Left ventricle myocardium inferior (tissue), 1 donor: ENCODE results near the gene MYH11. TPM values are rescaled to one million over a fixed set of nuclear protein-coding genes. Genes with fewer than 3 reads are reported as not detected.
"Not testable (repeated sequence)": the region's sequence is repeated elsewhere in the genome, so short reads cannot be mapped to it uniquely, and the experiment has no call there.

ENCODE experiments used
- DNase-seq: peaks from one replicate; pipeline ENCODE4 v3.0.0-alpha.2; 2020
- H3K27ac ChIP-seq: fragments of 200-600 bp; replicated peaks from 2 replicates; pipeline ENCODE4 v1.8.0; 2021
- H3K27me3 ChIP-seq: fragments of 200-600 bp; 2 replicates; pipeline ENCODE4 v1.8.0; 2021; ENCODE audit warnings: low read depth
- H3K36me3 ChIP-seq: fragments of 200-600 bp; 2 replicates; pipeline ENCODE4 v1.8.0; 2021
- H3K4me1 ChIP-seq: fragments of 200-600 bp; 2 replicates; pipeline ENCODE4 v1.8.0; 2021
- H3K4me3 ChIP-seq: fragments of 200-600 bp; 2 replicates; pipeline ENCODE4 v1.8.0; 2021; ENCODE audit warnings: mild to moderate bottlenecking, moderate library complexity
- H3K9me3 ChIP-seq: fragments of 200-600 bp; replicated peaks from 2 replicates; pipeline ENCODE4 v1.8.0; 2021
- intact Hi-C: fragments of 100-400 bp; cut with micrococcal nuclease; formaldehyde crosslinking; loops from one replicate; pipeline ENCODE4 v1.11.0; 2022
- total RNA-seq: library from RNA; stranded (reverse); fragmentation: NEBNext Ultra II Directional; extraction: Animal tissue kit (Norgen Biotek cat#: 25700); gene quantifications from one replicate; pipeline ENCODE4 v1.2.1, GENCODE V29; 2021
- TF ChIP-seq, protein P1 (sequence below): fragments of 200-600 bp; IDR thresholded peaks from 2 replicates; pipeline ENCODE4 v1.8.0; 2021; ENCODE audit warnings: antibody characterized with exemption, mild to moderate bottlenecking, borderline replicate concordance
- donor health status: DM: no; HTN: yes; CAD: no; lungs with severe emphysema.

Gene MYH11
- total RNA-seq, 1 donor from 2014 or later, result 15.6 TPM

DNA sequence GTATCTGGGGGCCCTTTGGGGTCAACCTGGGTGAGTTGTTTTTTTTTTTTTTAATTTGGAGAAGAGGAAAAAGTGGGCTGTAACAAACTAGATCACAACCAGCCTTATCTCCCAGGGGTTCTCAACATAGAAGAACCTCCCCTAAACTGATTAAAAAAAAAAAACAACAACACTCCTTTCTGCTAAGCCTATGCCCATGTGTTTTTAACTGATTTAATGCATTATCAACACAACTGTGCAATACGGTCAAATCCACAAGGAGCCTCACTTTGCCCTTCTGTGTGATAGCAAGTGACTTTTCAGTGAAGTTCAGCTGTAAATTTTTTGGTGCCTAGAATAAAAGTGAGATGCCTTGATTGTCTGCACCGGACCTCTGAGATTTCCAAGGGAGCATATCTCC lies 646 bp downstream of the MYH11 start:
- Histone ChIP-seq H3K4me1 (peaks cover 17% of the 10 kb centered on the region), H3K9me3 (no peaks in the 10 kb centered on the region), H3K4me3 (peak overlapping the region; percentile 62), H3K27me3 (peaks cover 59% of the 10 kb centered on the region), H3K27ac (no peak overlapping the region), H3K36me3 (no peaks in the 10 kb centered on the region)
- intact Hi-C loops, result no loop called here
- TF ChIP-seq, protein P1, sequence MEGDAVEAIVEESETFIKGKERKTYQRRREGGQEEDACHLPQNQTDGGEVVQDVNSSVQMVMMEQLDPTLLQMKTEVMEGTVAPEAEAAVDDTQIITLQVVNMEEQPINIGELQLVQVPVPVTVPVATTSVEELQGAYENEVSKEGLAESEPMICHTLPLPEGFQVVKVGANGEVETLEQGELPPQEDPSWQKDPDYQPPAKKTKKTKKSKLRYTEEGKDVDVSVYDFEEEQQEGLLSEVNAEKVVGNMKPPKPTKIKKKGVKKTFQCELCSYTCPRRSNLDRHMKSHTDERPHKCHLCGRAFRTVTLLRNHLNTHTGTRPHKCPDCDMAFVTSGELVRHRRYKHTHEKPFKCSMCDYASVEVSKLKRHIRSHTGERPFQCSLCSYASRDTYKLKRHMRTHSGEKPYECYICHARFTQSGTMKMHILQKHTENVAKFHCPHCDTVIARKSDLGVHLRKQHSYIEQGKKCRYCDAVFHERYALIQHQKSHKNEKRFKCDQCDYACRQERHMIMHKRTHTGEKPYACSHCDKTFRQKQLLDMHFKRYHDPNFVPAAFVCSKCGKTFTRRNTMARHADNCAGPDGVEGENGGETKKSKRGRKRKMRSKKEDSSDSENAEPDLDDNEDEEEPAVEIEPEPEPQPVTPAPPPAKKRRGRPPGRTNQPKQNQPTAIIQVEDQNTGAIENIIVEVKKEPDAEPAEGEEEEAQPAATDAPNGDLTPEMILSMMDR, result no peak
- no peak for DNase-seq

DNA sequence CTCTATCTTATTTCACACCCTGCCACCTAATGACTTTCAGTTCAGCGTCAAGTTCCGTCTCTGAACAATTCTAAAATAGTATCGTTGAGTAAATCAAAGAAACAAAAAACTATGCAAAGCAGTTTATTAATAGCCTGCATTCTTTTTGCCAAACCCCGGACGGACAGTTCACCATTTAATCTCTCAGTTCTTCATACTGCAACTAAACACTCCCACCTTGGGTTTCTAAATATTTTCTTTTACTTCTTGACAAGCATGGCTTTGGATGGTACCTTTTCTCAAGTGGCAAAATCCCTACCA lies 1.2 kb downstream of the MYH11 start:
- TF ChIP-seq, protein P1, result no peak
- Histone ChIP-seq H3K4me3 (peak overlapping the region; percentile 62), H3K4me1 (peaks cover 17% of the 10 kb centered on the region), H3K9me3 (no peaks in the 10 kb centered on the region), H3K27me3 (peaks cover 59% of the 10 kb centered on the region), H3K36me3 (no peaks in the 10 kb centered on the region), H3K27ac (no peak overlapping the region)
- intact Hi-C loops, result no loop called here
- no peak for DNase-seq

DNA sequence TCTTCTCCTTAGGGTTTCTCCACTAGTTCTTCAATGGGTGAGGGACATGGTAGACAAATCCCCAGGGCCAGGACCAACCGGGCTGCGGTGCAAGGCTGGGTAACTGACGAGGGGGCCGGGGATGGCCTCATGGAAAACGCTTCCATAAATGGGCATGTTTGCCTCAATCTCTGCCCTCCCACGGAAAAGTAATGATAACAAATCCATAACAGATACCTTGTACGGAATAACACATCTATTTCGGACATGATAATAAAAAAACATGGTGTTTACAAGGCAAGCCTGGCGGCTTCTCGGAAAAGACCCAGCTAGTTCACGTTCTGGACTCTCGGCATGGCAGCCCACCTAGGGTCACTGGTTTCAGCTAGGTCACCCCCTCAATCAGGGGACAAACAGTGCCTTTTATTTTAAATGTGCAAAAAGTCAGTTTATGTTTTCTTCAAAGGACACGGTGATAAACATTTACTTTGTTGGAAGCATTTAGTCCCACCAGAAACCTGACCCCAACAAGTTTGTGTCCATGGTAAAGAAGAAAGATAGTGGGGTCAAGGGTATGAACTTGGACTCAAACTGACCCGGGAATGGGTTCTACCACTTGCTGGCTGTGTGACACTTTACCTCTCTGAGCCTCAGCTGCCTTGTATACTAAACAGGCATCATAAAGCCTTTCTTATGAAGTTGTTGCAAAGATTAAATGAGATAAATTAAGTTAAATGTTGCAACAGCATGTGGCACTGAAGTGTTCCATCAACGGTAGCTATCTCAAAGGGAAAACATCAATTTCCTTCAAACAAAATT lies 1.7 kb downstream of the MYH11 start:
- Histone ChIP-seq H3K9me3 (no peaks in the 10 kb centered on the region), H3K4me1 (peaks cover 17% of the 10 kb centered on the region), H3K27ac (no peak overlapping the region), H3K36me3 (no peaks in the 10 kb centered on the region), H3K4me3 (peak overlapping the region; percentile 62), H3K27me3 (peaks cover 59% of the 10 kb centered on the region)
- DNase-seq, result no peak
- intact Hi-C loops, result no loop called here
- TF ChIP-seq, protein P1, result no peak

DNA sequence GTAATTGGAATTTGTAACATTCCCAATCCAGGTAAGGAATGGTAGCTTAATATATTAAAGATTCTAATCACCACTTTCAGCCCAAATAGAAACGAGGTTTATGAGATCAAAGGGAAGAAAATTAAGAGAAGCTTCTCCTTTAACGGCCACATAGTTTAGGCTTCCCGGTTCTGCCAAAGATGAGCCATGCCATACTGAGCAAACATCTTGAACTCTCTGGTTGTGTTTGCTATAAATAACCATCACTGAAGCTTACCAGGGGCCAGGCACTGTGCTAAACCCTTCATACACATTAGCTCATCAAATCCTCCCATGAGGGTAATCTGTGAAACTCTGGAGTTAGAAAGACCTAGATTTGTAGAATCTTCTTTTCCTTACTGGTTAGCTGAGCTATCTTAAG lies 2.8 kb downstream of the MYH11 start:
- Histone ChIP-seq H3K36me3 (no peaks in the 10 kb centered on the region), H3K27me3 (peaks cover 59% of the 10 kb centered on the region), H3K4me3 (no peak overlapping the region), H3K9me3 (no peaks in the 10 kb centered on the region), H3K27ac (no peak overlapping the region), H3K4me1 (peaks cover 17% of the 10 kb centered on the region)
- intact Hi-C loops, result no loop called here
- DNase-seq, result no peak
- TF ChIP-seq, protein P1, result no peak

DNA sequence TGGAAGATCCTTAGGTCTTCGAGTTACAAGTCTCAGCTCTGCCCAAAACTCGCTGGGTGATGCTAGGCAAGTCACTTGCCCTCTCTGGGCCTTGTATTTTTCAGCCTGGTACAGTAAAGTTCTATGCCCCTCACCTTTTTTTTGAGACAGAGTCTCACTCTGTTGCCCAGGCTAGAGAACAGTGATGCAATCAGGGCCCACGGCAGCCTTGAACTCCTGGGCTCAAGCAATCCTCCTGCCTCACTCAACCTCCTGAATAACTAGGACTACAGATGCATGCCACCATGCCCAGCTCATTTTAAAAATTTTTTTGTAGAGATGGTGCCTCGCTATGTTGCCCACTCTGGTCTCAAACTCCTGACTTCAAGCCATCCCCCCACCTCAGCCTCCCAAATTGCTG lies 3.8 kb downstream of the MYH11 start:
- peaks cover 51% of the 10 kb centered on the region for H3K27me3 ChIP-seq
- TF ChIP-seq, protein P1, result no peak
- no peaks in the 10 kb centered on the region for H3K9me3 ChIP-seq
- intact Hi-C loops, result no loop called here
- H3K27ac ChIP-seq, result no peak overlapping the region
- no peak for DNase-seq
- no peak overlapping the region for H3K4me3 ChIP-seq
- H3K4me1 ChIP-seq, result peaks cover 14% of the 10 kb centered on the region
- no peaks in the 10 kb centered on the region for H3K36me3 ChIP-seq

DNA sequence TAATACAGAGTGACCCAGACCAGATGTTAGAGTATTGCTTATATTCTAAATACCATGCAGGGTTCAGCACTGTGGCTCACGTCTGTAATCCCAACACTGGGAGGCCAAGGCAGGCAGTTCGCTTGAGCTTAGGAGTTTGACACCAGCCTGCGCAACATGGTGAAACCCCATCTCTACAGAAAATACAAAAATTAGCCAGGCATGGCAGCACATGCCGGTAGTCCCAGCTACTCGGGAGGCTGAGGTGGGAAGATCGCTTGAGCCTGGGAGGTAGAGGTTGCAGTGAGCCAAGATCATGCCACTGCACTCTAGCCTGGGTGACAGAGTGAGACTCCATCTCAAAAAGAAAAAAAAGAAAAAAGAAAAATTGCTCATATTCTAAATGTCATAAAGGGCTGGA lies 6.3 kb downstream of the MYH11 start:
- H3K27ac ChIP-seq, H3K4me1 ChIP-seq, DNase-seq, H3K9me3 ChIP-seq, intact Hi-C loops, H3K36me3 ChIP-seq, H3K4me3 ChIP-seq: not testable (repeated sequence)
- H3K27me3 ChIP-seq, result peaks cover 42% of the 10 kb centered on the region
